UCSD-AML1 (cell line): ENCODE results near the gene RAB33A.

Source experiments
- DNase-seq: peaks from one replicate; lab custom pipeline; 2025; ENCODE audit not compliant: unreplicated experiment; lab: John Stamatoyannopoulos, UW

RAB33A gene

DNA sequence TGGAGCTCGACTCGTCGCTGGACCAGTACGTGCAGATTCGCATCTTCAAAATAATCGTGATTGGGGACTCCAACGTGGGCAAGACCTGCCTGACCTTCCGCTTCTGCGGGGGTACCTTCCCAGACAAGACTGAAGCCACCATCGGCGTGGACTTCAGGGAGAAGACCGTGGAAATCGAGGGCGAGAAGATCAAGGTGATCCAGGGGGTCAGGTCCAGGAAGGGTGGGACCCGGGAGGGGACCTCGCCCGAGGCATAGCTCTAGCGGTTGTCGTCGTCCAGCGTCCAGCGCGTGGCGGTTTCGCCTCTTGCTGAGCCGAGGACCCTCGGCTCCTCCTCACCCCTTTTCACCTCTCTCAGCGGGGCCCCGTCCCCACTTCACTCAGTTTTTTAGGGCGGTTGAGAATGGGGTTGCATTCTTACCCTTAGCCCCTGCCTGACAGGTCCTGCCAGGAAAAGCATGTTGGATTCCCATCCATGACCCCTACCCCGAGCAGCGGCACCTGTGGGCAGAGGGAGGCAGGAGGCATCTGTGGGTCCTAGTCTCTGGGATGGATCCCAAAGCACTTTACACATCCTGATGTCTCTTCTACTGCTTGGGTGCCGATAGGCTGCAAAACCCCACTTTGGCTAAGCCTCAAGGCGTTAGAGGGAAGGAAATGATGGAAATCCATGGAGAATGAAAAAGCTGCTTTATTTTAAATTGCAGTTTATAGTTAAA is 524 bp downstream of the RAB33A start:
- no peak for DNase-seq

DNA sequence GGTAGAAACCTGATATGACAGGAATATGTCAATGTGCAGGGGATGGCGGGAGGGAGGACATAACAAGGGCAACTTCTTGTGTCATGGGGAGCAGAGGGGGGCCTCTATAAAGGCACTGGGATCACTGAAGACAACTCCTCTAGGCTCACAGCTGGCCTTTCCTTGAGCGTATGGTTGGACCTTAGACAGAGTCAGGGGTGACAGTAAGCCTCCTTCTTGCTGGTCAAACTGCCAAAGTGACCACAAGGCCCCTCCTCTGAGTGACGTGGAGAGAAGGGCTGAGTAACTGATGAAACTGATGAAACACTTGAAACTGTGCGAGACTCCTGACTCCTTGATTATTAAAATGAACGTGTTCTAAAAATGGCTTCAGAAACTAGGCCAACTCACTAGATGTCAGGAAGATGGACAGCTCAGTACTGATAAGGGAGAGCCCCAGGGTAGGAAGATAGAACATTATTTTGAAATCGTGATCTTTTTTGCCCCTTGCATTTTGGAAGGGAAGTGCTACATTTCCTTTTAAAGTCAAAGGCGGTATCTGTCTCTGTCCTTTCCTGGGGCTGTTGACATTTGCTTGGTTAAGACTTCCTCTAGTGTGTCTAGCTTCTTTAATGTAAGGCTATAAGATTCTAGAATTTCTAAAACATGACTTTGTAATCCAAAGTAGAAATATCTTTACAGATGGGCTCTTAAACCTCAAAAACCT is 1.6 kb downstream of the RAB33A start:
- peak; percentile 62 for DNase-seq

DNA sequence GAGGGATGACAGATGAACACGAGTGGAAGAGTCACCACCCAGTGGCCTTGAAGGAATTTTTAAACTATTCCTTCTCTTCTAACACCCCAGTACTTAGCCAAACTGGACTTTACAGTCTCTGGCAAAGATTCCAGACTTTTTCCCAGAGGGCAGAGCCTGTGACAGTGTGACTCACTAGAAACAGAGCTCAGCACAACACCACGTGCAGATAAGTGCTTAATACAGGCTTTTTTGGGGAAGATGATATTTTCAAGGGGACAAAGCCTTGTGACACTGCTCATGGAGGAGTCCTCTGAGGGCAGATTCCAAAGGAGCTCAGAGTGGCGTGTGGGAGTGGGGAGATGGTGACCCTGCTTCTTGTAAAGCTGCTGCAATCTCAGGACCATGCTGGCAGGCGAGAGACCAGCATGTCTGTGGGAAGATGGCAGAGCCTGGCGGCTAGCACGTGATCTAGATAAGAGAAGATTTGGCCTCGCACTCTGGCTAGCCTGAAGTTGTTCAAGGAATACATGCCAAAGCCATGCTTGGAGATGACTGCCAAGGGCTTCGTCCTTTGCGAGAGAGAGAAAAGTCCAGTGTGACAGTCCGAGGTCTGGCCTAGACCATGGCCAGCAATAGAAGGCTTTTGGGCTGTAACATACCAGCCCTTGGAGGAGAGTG is 2.4 kb downstream of the RAB33A start:
- DNase-seq = no peak

DNA sequence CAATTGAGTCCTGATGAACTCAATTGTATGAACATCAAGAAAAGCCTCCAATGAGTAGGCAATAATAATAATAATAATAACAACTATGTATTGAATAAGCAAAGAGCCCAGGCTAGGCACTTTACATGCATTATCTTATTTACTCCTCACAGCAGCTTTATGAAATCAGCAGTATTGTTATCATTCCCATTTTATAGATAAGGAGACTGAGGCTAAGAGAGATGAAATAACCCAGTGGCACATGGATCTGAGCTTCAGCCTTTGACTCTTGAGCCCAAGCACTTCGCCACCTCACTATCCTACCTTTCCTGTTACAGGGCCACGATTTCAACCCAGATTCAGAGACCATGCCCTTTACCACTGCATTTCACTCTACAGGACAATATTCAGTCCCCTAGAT is 3.2 kb downstream of the RAB33A start:
- DNase-seq = no peak

DNA sequence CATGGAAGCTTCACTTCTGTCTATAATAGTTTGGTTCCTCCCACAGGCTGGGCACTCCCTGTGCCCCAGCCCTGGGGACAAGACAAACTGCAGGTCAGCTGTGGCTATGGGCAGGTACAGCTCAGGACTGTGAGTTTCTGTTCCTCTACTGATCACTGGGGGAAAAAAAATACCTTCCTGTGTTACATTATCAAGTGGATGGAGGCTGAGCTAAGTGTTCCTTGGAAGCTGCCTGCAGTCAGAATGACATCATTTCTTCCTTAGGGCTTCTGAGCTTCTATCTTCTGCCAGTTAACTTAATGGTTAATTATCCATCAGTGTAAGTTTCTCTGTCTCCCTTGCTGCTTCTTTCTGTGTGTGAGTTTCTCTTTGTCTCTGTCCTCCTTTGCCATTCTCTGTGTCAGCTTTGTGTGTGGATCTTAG is 4.6 kb downstream of the RAB33A start:
- no peak for DNase-seq

DNA sequence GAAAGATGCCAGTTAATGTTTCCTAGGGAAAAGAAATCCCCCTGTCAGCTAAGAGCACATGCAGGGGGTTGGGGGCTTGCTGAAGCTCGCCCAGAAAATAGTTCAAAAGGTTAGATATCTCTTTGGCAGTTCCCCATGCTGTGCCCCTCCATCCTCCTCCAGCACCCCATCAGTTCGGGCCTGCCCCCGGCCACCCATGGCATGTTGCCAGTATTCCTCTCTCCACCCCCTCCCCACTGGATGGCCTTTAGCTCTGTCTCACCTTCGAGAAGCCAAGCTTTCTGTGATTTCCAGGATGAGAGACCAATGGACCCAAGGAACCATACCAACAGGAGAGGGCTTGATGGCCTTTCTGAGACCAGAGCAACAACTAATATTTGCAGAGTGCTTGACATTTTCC is 5.2 kb downstream of the RAB33A start:
- no peak for DNase-seq

DNA sequence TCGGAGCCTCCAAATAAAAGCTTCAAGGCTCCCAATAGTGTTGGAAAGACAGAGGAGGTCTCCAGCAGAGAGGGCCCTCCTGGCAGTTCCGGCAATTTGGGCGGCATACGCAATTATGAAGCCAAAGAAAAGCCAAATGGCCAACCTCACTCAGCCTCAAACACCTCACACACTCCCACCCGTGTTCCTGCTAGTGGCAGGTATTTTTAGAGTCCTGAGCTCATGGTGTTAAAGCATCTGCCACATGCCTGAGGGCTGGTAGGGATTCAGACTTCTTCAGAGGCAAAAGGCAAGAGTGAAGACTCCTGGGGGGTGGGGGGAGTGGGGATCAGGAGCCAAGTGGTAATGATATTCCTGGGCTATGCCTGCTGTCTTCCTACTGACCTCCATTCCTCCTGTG is 7.4 kb downstream of the RAB33A start:
- no peak for DNase-seq

DNA sequence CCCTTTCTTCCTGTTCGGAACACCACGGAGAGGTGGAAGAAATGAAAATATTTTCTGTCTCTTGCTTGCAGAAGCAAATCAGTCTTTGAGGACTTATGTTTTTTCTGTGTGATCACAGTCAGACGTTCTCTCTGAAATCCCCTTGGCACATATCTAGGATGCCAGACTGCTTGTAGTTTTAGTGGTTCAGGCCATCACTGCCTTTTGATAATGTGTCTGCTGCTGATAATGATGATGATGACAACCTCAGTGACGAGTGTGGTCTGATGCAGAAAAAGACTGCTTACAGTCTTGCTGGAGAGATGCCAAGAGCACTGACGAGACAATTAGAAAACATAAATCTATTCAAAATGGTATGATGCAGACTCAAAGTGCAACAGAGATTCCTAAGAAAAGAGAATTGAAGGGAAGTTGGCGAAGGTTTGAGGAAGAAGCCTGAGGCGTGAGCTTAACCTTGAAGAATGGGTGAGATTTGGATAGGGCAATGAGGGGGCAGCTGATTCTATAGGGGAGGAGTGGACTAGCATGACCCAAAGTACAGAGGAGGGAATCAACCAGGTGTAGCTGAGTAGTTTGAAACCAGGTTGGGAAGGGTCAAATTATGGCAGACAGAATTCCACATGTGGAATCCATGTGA is 7.9 kb downstream of the RAB33A start:
- no peak for DNase-seq

DNA sequence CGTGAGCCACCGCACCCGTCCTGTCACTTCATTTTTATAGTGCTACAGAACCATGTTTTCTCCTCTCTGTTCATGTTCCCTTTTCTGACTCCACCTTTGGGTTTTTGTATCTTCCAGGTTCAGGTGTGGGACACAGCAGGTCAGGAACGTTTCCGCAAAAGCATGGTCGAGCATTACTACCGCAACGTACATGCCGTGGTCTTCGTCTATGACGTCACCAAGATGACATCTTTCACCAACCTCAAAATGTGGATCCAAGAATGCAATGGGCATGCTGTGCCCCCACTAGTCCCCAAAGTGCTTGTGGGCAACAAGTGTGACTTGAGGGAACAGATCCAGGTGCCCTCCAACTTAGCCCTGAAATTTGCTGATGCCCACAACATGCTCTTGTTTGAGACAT is 12.4 kb downstream of the RAB33A start:
- no peak for DNase-seq

DNA sequence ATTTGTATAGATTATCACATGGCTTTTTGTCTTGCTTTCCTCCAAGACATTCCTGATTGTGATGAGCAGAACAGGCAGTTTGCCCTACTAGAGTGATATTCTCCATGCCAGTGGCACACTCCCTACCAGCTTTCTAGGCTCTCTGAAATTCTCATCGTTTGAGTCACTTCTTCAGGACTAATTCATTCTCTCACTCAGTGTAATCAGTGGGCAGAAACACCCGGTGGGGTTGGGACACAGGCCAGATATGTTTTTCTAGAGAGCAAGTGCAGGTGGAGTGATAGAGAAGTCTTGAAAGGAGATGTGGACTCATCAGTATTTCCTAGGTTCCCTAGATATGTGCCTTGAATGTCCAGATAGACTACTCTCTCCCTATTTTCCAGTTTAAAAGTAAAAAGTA is 13.1 kb downstream of the RAB33A start:
- no peak for DNase-seq

DNA sequence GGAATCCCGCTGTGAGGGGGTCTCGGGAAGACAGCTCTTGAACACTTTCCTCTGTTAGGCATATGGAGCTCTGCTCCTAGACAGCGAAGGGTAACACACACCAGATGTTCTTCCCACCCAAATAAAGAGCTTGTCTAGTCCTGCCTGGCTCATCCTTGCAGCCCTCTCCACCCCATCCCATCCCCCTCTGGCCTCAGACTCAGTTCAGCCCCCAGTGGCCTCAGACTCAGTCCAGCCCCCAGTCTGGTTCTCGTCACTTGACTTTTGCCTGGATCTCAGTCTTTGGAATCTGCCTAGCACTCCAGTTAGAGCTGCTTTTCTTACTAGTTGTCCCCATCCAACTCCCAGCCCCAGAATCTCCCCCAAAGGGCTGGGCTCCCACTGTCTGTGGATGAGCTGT is 14.9 kb downstream of the RAB33A start:
- no peak for DNase-seq

DNA sequence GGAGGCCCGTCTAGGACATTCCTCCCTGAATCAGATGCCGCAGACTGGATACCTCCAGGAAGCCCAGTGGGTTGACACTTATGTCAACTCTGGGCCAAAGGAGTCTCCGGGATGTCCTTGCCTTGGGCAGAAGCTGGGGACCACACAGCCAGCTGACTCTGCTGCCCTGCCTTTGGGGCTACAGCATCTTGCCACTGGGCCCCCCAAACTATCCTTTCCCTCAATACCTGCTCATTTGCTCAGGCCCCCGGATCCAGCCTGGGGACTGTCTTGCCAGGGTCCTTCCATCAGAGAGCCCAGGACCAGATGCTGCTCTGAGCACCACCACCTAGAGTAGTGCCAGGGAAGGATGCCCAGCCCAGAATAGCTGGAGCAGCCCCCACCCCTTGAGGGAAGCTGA is 19.0 kb downstream of the RAB33A start:
- DNase-seq = no peak

DNA sequence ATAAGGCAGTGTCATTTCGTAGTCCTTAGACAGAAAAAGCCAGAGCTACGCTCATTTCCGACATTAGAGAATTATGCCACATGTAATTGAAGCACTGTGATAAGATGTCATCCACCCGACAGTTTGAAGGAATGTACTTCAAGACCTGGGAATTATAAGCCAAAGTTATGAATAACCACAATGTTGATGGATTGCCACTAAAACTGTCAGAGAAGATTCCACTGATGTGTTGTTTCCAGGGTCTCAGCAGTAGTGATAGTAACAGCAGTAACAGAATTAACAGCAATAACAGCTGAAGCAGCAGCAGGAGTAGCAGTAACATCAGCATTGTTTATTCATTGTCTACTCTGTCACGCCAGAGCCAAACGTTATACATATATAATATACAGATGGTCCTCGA is 24.7 kb downstream of the RAB33A start:
- no peak for DNase-seq

DNA sequence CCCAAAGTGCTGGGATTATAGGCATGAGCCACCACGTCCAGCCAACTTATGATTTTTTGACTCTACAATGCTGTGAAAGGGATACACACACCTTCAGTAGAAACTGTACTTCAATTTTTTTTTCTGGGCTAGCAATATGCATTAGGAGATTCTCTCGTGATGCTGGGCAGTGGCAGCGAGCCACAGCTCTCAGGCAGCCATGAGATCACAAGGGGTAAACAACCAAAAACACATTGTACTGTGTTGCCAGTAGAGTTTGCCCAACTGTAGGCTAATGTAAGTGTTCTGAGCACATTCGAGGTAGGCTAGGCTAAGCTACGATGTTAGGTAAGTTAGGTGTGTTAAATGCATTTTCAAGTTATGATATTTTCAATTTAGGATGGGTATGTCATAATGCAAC is 25.7 kb downstream of the RAB33A start:
- no peak for DNase-seq

DNA sequence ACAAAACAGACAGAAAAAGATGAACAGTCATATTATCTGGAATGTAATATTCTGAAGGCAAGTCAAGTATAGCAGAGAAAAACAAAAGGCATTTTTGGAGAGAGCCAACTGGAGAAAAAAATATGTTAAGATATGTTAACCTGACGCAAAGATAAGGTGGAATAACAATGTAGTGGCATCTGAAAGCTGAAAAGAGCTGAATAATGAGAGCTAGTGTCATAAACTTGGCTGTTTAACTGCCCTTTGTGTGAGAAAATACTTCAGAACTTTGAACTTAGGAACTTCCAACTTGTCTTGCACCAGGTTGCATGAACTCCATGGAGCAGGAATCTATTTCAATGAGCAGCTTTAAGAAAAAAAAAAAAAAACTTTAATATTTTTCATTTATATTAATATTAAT is 32.9 kb downstream of the RAB33A start:
- DNase-seq = no peak

DNA sequence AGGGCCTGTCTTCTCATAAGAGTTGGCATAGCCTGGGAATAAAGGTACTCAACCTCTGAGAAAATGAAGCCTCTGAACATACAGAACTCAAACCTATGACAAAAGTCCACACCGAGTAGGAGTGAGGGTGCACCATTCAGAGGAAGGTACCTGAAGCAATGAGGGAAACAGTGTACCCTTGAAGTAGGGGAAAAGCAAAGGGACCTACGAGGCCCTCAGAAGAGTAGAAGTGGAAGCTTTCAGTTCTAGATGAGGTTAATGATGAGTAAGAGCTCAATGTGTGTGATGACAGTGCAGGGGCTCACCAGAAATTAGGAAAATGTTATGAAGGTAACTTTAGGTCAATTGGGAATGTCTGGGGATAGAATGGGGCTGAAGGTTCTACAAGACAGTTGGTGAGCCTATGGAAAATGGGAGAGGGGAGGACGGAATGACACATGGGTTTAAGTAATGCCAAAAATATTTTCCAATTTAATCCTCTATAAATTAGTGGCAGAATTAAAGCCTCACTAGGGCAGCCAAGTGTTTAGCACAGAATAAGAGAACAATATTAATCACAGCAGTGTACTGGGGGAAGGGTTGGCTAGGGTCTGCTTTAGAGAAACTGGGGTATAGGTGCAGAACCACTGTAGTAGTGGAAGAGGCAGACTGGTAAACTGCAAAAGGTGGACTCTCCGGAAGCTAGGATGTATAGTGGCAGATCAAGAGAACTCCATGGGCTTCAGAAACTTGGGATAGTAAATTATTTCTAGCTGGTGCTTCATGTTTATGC is 39.8 kb downstream of the RAB33A start:
- DNase-seq = no peak

DNA sequence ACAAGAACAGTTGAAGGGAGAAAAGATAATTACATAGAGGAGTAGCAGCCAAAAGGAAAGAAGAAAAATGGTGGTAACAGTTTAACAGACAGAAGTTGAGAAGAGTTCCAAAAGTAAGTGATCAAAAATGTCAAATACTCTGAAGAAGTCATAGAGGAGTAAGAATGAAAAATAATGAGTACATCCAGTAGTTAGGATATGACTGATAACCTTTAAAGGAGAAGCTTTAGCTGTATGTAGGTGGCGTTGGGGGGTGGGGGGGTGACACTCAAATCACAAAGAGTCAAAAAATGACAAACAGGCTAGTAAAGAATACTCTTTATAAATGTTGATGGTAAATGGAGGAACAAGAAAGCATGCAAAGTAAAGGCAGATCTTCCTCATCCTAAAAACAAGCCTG is 40.6 kb downstream of the RAB33A start:
- no peak for DNase-seq

DNA sequence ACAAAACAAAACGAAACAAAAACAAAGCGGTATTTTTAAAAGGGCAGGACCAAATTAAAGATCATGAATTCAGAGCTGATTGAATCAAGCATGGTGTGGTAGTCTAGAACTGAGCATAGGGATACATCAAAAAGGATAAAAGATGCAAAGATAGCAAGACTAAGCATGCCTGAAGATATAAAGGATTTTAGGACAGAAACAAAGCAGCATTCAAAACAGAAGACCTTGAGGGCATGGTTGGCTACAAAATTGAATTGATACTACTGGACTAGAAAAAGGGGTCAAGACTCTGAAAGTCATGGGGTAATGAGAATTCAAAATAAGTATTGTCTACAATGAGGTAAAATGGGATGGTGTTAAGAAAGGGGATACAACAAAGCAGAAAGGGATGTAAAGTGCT is 41.6 kb downstream of the RAB33A start:
- DNase-seq = no peak

DNA sequence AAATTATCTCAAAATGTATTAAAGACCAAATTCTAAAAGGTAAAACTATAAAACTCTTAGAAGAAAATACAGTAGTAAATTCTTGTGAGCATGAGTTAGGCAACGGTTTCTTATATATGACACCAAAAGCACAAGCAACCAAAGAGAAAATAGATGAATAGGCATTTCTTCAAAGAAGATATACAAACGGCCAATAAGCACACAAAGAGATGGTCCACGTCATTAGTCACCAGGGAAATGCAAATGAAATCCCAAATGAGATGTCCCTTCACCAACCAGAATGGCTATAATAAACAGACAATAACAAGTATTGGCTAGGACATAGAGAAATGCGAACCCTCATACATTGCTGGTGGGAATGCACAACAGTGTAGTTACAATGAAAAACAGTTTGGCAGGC is 44.6 kb downstream of the RAB33A start:
- no peak for DNase-seq

DNA sequence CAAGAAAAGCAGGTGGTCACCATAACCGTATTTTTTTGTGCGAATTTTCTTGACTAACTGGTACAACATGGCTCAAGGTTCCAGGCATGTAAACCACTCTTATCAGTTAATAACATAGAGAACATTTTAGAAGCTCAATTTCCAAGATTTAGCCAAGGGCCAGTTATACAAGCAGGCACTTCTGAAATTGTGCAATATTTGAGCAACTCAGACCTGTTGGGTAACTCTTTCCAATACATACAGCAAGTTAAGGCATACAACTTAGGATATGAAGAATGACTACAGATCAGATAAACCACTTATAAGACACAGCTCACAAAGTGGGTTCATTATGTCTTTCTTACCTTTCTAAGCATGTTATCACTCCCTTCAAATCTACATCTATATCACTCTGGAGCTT is 53.0 kb downstream of the RAB33A start:
- no peak for DNase-seq

DNA sequence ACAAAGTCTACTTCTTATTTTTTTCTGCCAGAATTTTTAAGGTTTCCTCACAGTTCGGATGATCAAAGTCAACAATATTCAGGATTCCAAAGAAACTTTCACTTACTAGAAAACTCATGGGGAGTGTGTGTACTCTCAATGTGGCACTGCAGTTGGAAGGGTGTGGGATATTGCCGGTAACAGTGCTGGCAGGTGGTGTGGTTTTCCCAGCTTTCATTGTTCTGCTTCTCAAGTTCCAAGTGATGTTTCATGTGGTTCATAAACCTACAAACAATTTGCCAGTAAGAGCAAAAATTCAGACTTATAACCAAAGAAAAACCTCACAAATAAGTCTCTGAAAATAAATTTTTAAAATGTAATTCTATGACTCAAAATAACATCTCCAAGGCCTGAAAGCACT is 57.1 kb downstream of the RAB33A start:
- DNase-seq = no peak
